HEK293 (cell line): ENCODE results near the gene NME3.

Experiments
- CTCF ChIA-PET: fragments of 350-600 bp; formaldehyde crosslinking; extraction: SDS; loops from one replicate; lab custom pipeline; 2021; ENCODE audit warnings: antibody characterized with exemption; lab: Yijun Ruan, JAX
- POLR2A ChIA-PET: fragments of 300-600 bp; formaldehyde crosslinking; extraction: SDS; loops from one replicate; lab custom pipeline; 2020; ENCODE audit warnings: antibody characterized with exemption, inconsistent platforms; lab: Yijun Ruan, JAX
- H3K27ac ChIP-seq: fragments of 200-500 bp; sonication (Bioruptor generic); 2 replicates; pipeline ENCODE4 v1.5.1; 2014; ENCODE audit warnings: low read depth, low read length, control low read depth, inconsistent platforms; ENCODE audit errors: extremely low read depth
- H3K36me3 ChIP-seq, 2 experiments: fragments of 200-500 bp in 1 of 2; sonication (Bioruptor generic) in 1 of 2; 1 replicate in 1 of 2; 2 replicates in 1 of 2; pipeline ENCODE4 v1.5.1; 2014 to 2017; ENCODE audit warnings: inconsistent platforms in 2 of 2, low read length in 2 of 2; ENCODE audit not compliant: control insufficient read depth in 2 of 2, insufficient read depth in 1 of 2
- H3K4me1 ChIP-seq: fragments of 200-500 bp; sonication (Bioruptor generic); 2 replicates; pipeline ENCODE4 v1.5.1; 2014; ENCODE audit warnings: mild to moderate bottlenecking, low read length, inconsistent platforms; ENCODE audit not compliant: control insufficient read depth, insufficient read depth
- H3K4me3 ChIP-seq: 2 replicates; pipeline ENCODE4 v1.5.1; 2011; ENCODE audit warnings: low read depth, mild to moderate bottlenecking, control low read depth, low read length, moderate library complexity
- H3K9me3 ChIP-seq: fragments of 200-500 bp; sonication (Bioruptor generic); 2 replicates; pipeline ENCODE4 v1.5.1; 2014; ENCODE audit warnings: low read depth, low read length, inconsistent platforms; ENCODE audit not compliant: control insufficient read depth, insufficient read depth
- KLF17 ChIP-seq: fragments of 450-650 bp; formaldehyde crosslinking; IDR thresholded peaks from 2 replicates; pipeline ENCODE4 v1.5.1; 2016; ENCODE audit warnings: missing biosample characterization, missing genetic modification characterization
- PRDM2 ChIP-seq: fragments of 450-650 bp; formaldehyde crosslinking; IDR thresholded peaks from 2 replicates; pipeline ENCODE4 v1.5.1; 2016; ENCODE audit warnings: missing biosample characterization, missing genetic modification characterization, borderline replicate concordance
- YY1 ChIP-seq: fragments of 450-650 bp; formaldehyde crosslinking; IDR thresholded peaks from 2 replicates; pipeline ENCODE4 v1.5.1; 2018; ENCODE audit warnings: missing biosample characterization, missing genetic modification characterization
- ZFP69B ChIP-seq: fragments of 450-650 bp; formaldehyde crosslinking; IDR thresholded peaks from 2 replicates; pipeline ENCODE4 v1.5.1; 2016; ENCODE audit warnings: missing biosample characterization, missing genetic modification characterization
- ZNF138 ChIP-seq: fragments of 450-650 bp; formaldehyde crosslinking; IDR thresholded peaks from 2 replicates; pipeline ENCODE4 v1.5.1; 2016; ENCODE audit warnings: missing biosample characterization, missing genetic modification characterization, borderline replicate concordance
- ZNF266 ChIP-seq: fragments of 450-650 bp; formaldehyde crosslinking; IDR thresholded peaks from 2 replicates; pipeline ENCODE4 v1.5.1; 2016; ENCODE audit warnings: missing biosample characterization, missing genetic modification characterization, low read depth
- ZNF280D ChIP-seq: fragments of 450-650 bp; formaldehyde crosslinking; IDR thresholded peaks from 2 replicates; pipeline ENCODE4 v1.5.1; 2016; ENCODE audit warnings: missing biosample characterization, missing genetic modification characterization
- ZNF398 ChIP-seq: fragments of 450-650 bp; formaldehyde crosslinking; IDR thresholded peaks from 2 replicates; pipeline ENCODE4 v1.5.1; 2017; ENCODE audit warnings: missing biosample characterization, missing genetic modification characterization
- ZNF416 ChIP-seq: fragments of 450-650 bp; formaldehyde crosslinking; IDR thresholded peaks from 2 replicates; pipeline ENCODE4 v1.5.1; 2016; ENCODE audit warnings: missing biosample characterization, missing genetic modification characterization
- ZNF521 ChIP-seq: fragments of 450-650 bp; formaldehyde crosslinking; IDR thresholded peaks from 2 replicates; pipeline ENCODE4 v1.5.1; 2017; ENCODE audit warnings: missing biosample characterization, mild to moderate bottlenecking, missing genetic modification characterization
- ZNF629 ChIP-seq: fragments of 450-650 bp; formaldehyde crosslinking; IDR thresholded peaks from 2 replicates; pipeline ENCODE4 v1.5.1; 2017; ENCODE audit warnings: missing biosample characterization, missing genetic modification characterization
- ZNF704 ChIP-seq: fragments of 450-650 bp; formaldehyde crosslinking; IDR thresholded peaks from 2 replicates; pipeline ENCODE4 v1.5.1; 2016; ENCODE audit warnings: missing biosample characterization, missing genetic modification characterization
- ZSCAN16 ChIP-seq: fragments of 450-650 bp; formaldehyde crosslinking; IDR thresholded peaks from 2 replicates; pipeline ENCODE4 v1.5.1; 2016; ENCODE audit warnings: missing biosample characterization, missing genetic modification characterization

NME3 gene

GRCh38 chr16:1775006-1775845 lies 3.9 kb upstream of the NME3 start:
- H3K36me3 ChIP-seq, result peaks cover 0 to 72% of the 10 kb centered on the region in 2 experiments; a peak in 1 of 3 replicates
- ChIA-PET CTCF (interaction anchor here (1.9 kb wide), 1 partner anchor 7 kb away, joined by 14 read pairs; the partner anchor contains the start of genes NUBP2 and SPSB3), POLR2A (interaction anchor here (1.8 kb wide), 1 partner anchor 8 kb away, joined by 22 read pairs; the partner anchor contains the start of genes NUBP2 and SPSB3)
- no peak overlapping the region for H3K4me3 ChIP-seq
- no peak for TF ChIP-seq KLF17 (tag by site-specific recombination)
- no peak for TF ChIP-seq ZNF704 (tag by site-specific recombination)
- no peak for TF ChIP-seq YY1 (tag by site-specific recombination)
- no peak for TF ChIP-seq ZNF521
- no peak for TF ChIP-seq ZNF266 (tag by site-specific recombination)
- TF ChIP-seq ZNF280D (tag by site-specific recombination), result no peak
- TF ChIP-seq ZNF138 (tag by site-specific recombination), result no peak
- no peak for TF ChIP-seq ZNF416
- no peak for TF ChIP-seq ZSCAN16 (tag by site-specific recombination)
- no peak for TF ChIP-seq ZFP69B (tag by site-specific recombination)
- no peak for TF ChIP-seq PRDM2
- TF ChIP-seq ZNF629 (tag by site-specific recombination), result no peak
- no peak for TF ChIP-seq ZNF398 (tag by site-specific recombination)
- H3K9me3 ChIP-seq, result no peaks in the 10 kb centered on the region
- no peak overlapping the region; the same call in 1 of the 2 replicates for H3K27ac ChIP-seq
- H3K4me1 ChIP-seq, result peaks cover 6% of the 10 kb centered on the region
